ENCODE data around the gene RIN3.

The RIN3 gene

DNA sequence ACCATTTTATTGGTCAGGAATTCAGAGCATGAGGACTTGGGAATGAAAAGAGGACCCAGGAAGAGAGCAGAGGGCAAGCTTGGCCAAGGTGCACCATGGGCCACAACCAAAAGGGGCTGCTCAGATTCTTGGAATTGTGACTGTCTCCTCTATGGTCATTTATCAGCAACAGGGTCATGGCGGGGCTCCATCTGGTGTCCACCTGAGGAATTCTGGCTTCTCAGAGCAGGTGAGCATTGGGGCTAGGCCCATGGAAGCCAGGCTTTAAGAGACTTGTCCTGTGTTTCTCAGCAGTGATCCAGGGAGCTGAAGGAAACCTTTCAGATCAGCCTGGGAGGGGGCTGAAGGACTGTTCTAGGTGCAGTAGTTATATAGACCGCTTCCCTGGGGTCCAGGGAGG is 2.6 kb upstream of the RIN3 start:
- no peak for DNase-seq

DNA sequence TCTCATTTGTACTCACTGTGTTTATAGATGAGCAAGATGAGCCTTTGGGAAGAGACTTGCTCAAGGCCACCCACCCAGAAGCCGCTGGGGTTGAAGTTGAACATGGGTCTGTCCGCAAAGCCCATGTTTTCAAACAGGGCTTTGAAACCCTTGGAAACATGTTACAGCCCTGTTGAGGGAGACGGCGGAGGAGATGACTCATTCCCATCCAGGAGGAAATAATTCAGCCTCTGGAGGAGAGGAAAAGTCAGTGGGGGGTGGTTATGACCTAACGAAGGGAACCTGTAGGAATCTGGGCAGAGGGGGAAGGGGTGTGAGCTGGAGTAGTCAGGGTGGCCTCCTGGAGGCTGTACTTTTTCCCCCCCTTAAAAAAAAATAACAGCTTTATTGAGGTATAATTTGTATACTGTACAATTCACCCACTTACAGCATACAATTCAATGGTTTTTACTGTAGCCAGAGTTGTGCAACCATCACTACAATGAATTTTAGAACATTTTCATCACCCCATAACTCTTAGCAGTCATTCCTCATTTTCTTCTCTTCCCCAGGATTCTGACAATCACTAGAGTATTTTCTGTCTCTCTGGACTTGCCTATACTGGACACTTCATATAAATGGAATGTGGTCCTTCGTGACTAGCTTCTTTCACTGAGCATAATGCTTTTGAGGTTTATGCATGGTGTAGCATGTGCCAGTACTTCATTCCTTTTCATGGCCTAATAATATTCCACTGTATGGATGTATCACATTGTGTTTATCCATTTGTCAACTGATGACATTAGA is 1.9 kb upstream of the RIN3 start:
- no peak for DNase-seq

DNA sequence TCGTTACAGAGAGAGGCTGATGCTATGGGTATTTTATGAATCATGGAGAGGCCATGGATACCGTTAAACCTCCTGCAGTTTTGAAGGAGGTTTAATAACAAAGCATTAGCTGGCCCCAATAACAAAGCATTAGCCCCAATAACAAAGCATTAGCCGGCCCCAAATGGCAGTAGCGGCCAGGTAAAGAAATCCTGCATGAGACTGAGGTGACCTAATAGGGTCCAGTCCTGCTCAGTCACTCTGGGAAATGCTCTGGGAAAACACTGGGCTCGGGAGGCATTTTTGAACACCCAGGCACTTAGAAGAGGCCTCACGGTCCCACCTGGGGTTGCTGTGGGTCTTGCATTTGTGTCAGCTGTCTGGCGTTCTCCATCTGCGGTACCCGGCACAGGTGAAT is 776 bp upstream of the RIN3 start:
- DNase-seq = no peak

DNA sequence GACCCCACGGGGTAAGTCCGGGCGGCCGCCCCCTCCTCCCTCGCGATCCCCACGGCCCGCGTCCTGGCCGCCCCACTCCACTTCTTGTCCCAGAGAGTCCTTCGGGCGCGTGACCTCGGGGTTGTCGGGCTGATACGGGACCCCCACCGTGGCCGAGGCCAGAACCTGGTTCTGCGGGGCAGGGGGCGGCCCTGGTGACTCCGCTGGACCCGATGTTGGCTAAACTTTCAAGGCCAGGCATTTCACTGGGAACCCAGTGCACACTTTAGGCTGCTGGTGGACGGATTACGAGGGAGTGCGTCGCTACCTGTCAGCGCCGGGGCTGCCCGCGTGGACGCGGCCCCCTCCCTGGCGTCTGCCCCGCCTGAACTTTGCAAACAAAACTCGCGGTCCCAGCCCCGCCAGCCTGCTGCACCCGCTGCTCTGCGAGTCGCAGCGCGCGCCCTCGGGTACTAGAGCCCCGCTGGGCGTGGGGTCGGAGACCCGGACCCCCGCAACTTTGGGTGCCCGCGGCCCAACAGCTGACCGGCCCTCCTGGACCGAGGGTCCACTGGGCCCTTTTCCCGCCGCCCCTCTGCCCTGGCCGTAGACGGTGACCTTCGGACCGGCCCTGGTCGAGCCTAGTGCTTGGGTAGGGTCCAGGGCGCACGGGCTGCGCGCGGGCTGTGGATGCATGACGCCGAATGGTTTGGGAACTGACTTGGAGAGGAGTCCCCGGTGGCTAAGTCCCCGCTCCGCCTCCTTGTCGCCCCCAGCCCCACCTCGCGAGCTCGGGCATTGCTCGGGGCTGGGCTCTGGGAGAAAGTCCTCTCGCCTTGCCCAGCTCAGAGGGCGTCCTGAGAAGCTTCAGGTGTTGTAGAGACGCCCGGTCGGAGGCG is 624 bp downstream of the RIN3 start:
- DNase-seq = no peak

DNA sequence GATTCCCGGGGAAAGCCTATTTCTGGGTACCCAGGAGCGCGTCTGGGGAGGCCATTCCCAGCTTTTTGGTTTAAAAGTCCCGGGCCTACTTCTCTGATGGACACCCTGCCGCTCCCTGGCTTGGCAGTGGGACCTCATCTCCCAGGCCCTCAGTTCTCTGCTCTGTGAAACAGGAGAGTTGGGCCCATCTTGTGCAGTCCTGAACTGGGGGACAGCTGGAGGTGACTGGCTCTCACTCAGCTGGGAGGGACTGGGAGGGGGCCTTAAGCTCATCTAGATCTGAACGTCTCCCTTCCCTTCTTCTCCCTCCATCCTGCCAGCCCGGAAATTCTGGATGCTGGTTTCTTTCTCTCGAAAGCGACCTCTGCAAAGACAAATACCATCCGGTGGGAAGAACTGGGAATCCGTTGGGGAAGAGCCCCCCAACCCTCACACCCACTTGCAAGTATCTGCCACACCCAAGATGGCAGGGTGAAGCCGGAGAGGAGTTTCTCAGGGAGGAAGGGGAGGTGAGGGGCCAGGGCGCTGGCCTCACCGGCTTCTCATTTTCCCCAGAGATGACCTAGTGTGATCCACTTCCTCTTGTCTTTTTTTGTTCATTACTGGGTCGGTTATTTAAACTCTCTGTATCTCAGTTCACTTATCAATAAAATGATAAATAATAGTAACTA is 1.4 kb downstream of the RIN3 start:
- no peak for DNase-seq

DNA sequence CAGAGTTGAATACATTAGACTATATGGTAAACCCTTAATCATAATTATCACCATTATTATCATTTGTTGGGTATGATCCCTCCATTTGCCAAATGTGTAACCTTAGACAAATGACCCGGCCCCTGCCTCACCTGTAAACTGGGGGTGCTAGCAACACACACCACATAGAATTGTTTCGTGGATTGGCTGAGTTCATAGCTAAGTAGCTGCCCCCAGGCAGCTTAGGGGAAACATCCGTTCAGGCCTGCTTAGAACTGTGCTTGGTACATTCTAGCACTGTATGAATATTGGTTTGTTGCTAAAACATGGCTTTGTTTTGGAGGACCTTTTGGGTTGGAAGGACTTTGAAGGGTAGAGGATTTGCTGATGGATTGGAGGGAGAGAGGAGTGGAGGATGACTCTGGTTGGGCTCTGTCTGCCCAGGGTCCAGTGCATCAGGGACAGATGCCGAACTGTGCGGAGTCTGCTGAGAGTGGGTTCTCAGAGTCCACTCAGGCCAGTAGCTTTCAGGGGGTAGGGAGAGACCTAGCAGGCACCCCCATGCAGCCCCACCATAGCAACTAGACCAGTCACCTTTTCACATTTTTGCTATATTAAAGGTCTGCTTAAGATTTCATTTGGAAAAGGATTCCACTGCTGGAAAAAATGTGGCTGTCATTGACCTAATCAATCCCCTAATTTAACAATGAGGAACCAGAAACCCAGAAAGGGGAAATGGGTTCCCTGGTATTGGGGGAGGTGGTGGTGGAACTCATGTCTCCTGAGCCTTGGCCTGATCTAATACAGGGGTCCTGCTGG is 2.2 kb downstream of the RIN3 start:
- no peak for DNase-seq

DNA sequence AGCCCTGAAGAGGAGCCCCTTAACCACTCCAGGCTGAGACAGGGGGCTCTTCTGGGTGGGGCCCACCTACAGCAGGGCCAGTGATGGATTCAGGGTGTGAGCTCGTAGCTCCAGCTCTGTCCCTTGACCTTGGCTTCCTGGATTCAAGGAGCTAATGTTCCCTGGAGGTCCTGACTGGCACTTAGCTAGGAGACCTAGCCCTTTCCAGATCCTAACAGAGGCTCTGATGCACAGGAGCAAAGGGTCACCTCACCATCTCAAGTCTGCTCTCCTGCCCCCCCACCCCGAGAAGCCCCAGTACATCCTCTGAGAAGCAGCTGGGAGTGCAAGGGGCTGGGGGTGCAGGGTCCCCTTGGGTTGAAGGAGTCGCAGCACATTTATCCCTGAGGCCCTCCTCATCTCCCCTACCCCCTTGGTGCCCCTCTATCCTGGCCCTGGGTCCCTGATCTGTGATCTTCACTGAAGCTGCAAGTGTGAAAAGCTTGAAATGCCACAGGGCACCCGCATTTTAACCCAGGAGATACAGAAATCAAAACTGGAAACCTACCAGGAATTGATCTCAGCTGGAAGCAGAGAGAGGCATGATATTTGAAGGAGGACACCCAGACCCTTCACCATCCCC is 2.9 kb downstream of the RIN3 start:
- DNase-seq = no peak

DNA sequence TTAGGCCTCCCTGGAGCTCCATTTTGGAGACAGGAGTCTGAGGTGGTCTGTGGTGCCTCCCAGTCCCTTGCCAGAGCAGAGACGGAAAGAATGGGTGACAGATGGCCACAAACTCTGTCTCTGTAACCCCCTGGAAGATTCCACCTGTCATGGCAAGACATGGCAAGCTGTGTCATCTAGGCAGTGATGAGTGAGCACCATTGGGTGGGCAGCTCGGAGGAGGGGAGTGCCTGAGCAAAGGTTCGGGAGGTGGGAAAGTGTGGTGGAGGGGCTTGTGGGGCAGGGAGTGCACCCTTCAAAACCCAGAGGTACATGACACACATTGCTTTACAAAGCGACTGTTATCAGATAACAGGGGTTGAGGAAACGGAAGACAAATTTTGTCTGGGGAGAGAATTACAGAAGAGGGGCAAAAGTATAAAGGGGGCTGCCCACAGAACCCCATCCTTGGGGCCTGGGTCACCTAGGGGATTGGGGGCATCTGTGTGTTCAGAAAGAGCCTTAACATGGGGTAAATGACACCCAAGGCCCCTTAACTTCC is 3.5 kb downstream of the RIN3 start:
- no peak for DNase-seq

DNA sequence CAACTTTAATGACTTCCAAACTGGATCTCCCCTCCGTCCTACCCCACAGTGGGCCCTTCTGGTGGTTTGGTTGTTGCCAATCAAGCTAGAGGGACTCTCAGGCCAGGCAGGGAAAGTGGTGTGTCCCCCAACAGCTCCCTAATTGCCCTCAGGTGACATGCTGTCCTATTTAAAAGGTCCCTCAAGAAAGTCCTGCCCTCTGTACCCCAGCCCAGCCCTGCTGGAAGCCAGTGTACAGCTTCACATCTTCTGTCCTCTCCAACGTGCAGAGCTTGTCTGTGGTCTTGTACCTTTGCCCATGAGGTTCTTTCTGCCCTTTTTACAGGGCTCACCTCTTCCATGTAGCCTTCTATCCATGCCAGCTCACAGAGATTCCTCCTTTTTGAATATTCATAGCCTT is 4.2 kb downstream of the RIN3 start:
- DNase-seq = no peak

DNA sequence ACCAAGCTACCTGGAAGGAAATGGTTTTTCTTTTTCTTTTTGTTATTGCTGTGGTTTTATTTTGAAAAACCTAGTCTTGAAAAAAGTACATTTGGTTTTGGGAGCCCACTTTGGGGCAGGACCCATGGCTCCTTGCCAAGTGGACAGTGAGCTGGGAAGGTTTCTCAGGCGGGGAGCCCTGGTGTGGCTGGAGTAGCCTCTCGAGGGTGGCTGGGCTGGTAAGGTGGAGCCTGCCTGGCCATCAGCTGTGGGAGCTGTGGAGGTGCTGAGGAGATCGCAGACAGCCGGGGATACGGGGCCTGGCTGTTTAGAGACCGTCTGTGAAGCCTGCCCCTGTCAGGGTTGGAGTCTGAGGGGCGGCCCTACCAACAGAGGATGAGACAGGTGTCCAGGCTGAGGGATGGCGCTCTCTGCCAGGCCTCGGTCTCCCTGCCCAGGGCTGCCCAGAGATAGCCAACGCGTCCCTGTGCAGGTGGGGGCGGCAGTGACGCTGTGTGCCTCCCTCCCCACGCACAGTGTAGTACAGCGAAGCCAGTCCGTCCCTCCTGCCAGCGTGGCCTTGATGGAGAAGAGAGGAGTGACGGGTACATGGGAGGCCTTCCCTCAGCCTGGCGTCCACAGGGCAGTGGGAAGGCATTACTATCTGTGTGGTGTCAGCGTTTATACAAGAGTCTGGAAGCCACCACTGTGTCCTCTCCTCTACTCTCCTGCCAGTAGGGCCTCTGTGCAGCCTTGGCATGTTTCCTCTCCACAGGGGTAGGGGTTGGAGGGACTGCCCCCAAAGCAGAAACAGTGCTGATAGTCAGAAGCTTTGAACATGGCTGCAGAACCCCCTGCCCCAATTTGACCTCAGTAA is 5.9 kb downstream of the RIN3 start:
- no peak for DNase-seq

DNA sequence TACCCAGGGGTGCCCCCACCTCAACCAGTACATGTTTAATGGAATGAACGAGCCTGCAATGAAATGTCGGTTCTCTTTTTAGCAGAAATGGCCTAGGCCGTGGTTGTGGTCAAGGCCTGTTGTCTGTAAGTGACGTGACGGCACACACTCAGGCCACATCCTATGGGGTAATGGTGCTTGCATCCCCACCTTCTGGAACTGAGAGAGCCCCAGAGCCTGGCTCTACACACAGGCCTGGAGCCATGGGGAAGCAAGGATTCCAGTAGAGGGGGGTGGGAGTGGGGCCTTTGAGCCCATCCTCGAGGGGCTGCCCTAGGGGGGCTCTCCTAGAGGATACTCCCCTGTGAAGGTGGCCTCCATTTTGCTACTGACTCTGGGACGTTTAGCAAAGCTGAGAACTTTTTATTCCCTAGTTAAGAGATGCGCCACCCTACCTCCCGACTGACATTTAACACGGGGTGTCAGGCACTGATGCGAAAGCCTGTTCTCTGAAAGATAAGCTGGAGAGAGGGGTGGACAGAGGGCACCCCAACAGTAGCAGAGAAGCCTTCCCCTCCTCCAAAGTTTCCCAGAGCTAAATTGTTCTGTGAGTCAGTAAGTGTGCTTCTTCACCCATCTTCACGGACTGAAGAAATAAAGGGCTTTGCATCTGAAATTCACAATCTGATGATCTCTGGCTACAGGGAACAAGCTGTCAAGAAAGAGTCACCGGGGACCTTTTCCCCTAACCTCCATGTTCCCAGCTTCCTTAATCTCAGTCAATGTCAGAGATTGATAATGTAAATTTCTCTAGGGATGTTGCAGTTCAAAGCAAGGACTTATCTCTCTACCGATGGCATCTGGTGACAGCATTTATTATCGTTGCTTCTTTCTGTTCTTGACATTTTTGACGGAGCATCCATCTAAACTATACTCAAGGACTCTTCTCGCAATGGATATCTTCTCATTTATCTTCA is 6.8 kb downstream of the RIN3 start:
- no peak for DNase-seq

DNA sequence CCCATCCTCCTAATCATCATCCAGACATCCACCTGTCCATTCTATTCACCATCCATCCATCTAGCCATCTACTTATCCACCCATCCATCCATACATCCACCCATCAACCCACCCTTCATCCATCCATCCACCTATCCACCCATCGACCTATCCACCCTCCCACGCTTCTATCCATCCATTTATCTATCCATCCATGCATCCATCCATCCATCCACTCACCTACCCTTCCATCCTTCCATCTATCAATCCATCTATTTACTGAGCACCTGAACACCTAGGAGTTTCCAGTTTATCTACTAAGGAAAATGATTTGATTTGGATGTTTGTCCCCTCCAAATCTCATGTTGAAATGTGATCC is 7.5 kb downstream of the RIN3 start:
- DNase-seq = no peak

DNA sequence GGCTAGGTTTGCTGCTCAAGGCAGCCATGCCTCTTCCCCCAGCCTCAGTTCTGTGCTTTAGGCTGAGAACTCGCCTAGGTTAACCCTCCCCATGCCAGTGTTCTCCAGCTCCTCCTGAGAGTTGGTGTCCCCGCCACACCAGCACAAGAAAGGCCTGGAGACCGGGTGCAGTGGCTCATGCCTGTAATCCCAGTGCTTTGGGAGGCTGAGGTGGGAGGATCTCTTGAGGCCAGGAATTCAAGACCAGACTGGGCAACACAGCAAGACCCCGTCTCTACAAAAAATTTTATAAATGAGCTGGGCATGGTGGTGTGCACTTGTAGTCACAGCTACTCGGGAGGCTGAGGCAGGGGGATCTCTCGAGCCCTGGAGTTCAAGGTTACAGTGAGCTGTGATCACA is 10.2 kb downstream of the RIN3 start:
- DNase-seq = no peak

DNA sequence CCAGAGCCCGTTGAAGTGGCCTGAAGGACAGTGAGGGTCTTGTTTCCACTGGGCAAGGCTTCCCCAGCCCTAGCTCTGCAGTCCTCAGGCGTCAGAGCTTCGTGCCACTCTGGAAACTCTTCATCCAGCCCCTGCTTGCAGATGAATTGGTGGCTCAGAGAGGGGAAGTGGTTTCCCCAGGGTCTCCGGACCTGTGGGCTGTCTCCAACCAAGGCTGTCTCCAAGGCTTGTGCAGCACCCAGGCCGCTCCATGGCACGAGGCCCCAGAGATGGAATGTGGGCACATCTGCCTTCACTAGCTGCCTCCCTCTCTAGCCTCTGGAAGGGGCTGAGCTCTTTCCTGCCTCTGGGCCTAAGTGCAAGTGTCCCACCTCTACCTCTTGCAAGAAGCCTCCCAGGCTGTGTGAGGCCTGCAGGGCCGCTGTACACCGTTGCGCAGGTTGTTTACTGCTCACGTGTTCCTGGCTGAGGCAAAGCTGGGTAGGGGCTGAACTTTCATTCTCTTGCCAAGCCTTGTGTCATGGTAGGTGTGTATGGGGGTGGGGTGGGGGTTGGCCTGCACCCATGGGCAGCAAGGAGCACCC is 11.1 kb downstream of the RIN3 start:
- no peak for DNase-seq

DNA sequence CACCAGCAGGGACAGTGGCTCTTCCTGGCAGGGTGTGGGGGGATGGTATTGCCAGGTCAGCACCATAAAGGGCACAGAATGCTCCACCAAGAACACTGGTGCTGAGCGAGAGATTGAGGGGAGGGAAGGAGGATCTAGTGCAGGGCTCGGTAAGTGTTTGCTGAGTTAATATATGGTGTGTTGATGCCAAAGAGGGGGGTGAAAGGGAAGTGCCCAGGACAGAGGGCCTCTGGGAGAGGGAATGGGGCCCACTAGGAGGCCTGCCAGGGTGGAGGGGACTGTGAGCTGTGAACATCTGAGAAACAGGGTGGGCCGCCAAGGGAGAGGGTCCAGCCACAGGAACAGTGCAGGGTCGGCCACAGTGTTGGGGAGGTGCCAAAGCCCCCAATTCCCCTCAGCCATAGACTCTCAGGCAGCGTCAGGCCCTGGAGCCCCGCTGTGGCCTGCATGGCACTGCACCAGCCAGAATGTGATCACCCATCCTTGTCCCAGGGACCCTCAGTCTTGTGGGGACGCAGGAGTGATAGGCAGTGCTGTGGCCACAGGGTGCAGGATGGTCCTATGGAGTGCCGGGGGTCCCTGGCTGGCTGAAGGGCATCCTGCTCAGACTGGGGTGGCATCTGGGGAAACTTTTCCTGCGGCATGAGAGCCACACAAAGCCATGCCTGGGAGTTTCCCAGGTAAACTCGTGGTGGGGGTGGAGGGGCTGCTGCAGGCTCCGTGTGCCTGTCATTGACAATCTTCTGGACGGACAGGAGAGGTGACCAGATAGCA is 11.9 kb downstream of the RIN3 start:
- no peak for DNase-seq

DNA sequence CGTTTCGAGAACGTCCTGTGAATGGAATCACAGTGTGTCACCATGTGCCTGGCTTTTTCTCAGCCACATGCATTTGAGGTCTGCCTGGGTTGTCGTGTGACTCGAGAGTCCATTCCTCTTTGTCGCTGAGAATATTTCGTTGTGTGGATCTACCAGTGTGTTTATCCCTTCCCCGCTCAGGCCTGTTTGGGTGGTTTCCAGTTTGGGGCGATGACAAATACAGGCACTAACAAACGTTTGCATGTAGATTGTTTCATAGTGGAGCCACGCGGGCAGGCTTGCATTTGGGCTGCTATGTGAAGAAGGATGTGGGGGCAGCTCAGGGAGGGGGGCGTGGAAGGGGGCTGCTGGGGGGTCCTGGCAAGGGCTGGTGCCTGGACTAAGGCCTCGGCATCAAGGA is 14.1 kb downstream of the RIN3 start:
- no peak for DNase-seq

DNA sequence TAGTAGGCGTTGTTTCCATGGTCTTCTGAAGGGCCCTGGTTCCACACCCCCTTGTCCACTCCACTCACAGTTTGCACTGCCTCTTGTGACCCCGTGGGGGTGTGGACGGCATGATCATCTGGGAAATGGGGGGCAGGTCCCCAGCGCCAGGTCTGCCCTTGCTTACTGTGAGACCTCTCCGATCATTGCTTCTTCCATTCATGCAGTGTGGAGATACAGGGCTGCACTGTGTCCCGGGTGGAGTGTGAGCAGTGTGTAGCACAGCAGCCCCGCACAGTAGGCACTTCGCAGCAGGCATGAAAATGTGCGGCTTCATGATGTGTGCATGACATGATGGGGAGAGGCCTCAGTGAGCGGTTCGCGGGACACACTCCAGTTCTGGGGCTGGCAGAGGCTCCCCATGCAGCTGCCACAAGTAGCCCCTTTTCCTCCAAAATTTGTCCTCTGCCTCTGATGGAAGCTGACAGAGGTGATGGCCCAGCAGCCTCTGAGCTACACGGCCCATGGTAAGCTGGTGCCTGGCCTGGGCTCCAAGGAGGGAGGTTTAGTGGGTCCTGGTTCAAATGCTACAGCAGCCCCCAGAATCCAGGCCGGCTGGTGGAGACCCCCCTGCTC is 15.0 kb downstream of the RIN3 start:
- DNase-seq = no peak

DNA sequence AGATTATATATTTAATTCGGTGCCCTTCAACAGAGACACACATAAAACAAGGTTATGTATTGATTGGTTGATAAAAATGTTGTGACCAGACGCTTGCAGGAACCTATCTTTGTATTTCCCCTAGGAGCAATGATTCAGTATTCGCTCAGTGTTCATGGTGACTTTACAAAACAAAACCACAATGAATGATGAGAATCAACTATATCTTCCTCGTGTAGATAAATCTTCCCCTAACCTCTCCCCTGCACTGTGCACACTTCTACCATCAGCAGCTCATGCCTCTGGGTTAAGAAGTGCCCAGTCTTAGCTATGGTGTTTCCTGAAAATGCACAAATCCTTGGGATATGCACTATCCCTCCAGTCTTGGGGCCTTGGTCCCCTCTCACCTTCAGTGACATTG is 16.3 kb downstream of the RIN3 start:
- DNase-seq = no peak

Measured in activated gamma-delta T cell (primary cell).